SK-N-SH treated with all-trans-retinoic acid at 6 μM for 48 hours (cell line): ENCODE results near the gene ABCD3.
A peak's percentile ranks its signal among the peaks of the same experiment; 100 is the strongest.

Experiments used
- ARNTL ChIP-seq: fragments of 450-650 bp; formaldehyde crosslinking; IDR thresholded peaks from 2 replicates; pipeline ENCODE4 v1.5.0; 2020; ENCODE audit warnings: low read depth, mild to moderate bottlenecking, moderate library complexity, borderline replicate concordance
- BACH2 ChIP-seq: fragments of 250-450 bp; sonication (Bioruptor Pico); IDR thresholded peaks from 2 replicates; pipeline ENCODE4 v1.9.0; 2021; ENCODE audit warnings: mild to moderate bottlenecking, borderline replicate concordance
- ESRRG ChIP-seq: fragments of 250-450 bp; sonication (Bioruptor Pico); IDR thresholded peaks from 2 replicates; pipeline ENCODE4 v1.6.1; 2021; ENCODE audit warnings: mild to moderate bottlenecking
- OSR1 ChIP-seq: fragments of 250-450 bp; sonication (Bioruptor Pico); IDR thresholded peaks from 2 replicates; pipeline ENCODE4 v1.8.0; 2022; ENCODE audit warnings: moderate library complexity, mild to moderate bottlenecking, inconsistent platforms
- SNAI2 ChIP-seq: fragments of 250-450 bp; sonication (Bioruptor Pico); IDR thresholded peaks from 2 replicates; pipeline ENCODE4 v1.5.0; 2020; ENCODE audit warnings: mild to moderate bottlenecking, moderate library complexity
- TCF4 ChIP-seq: fragments of 250-450 bp; sonication (Bioruptor Pico); IDR thresholded peaks from 2 replicates; pipeline ENCODE4 v1.8.0; 2021; ENCODE audit warnings: mild to moderate bottlenecking, moderate library complexity, borderline replicate concordance
- TOX ChIP-seq: fragments of 250-450 bp; sonication (Bioruptor Pico); IDR thresholded peaks from 2 replicates; pipeline ENCODE4 v1.8.0; 2021; ENCODE audit warnings: mild to moderate bottlenecking, moderate library complexity, borderline replicate concordance
- ZFP30 ChIP-seq: fragments of 450-650 bp; formaldehyde crosslinking; IDR thresholded peaks from 2 replicates; pipeline ENCODE4 v1.5.0; 2022; ENCODE audit warnings: mild to moderate bottlenecking, moderate library complexity
- ZNF8 ChIP-seq: fragments of 450-650 bp; formaldehyde crosslinking; IDR thresholded peaks from 2 replicates; pipeline ENCODE4 v1.5.0; 2020; ENCODE audit warnings: mild to moderate bottlenecking, moderate library complexity
- TF ChIP-seq, protein P1 (sequence below): fragments of 250-450 bp; sonication (Bioruptor Pico); IDR thresholded peaks from 2 replicates; pipeline ENCODE4 v1.8.0; 2020; ENCODE audit warnings: mild to moderate bottlenecking, moderate library complexity, borderline replicate concordance
- TF ChIP-seq, protein P2 (sequence below): fragments of 250-450 bp; sonication (Bioruptor Pico); IDR thresholded peaks from 2 replicates; pipeline ENCODE4 v1.5.1; 2020; ENCODE audit warnings: low read depth, mild to moderate bottlenecking, moderate library complexity
- TF ChIP-seq, protein P3 (sequence below): fragments of 250-450 bp; sonication (Bioruptor Pico); IDR thresholded peaks from 2 replicates; pipeline ENCODE4 v1.5.1; 2021; ENCODE audit warnings: mild to moderate bottlenecking, moderate library complexity

DNA sequence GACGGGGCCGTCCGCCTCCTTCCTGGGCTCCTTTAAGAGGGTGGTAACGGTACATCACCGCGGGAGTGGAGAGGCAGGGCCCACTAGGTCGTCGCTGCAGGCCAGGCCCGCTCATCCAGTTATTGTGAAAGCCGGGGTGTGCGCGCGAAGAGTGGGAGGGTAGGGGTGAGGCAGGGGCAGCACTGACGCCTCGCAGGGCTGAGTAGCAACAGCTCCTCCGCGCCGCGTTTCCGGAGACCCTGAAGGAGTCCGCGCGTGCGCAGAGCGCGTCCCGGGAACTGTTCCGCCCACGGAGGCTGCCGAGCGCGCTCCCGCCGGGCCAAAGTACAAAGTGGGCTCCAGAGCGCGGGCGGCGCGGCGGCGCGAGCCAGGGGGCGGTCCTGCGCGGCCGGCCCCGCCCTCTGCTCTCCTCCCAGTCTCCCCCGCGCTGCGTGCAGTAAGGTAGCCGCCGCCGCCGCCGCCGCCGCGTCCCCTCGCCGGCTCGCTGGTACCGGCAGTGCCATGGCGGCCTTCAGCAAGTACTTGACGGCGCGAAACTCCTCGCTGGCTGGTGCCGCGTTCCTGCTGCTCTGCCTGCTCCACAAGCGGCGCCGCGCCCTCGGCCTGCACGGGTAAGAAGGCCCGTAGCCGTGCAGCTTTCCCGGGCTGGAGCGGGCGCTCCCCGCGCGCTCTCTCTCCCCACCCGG is at the start of gene ABCD3:
- peak; percentile 85 for TF ChIP-seq ZNF8 (CRISPR knock-in tag)
- no peak for TF ChIP-seq OSR1
- TF ChIP-seq ZFP30 (CRISPR knock-in tag), result no peak
- TF ChIP-seq BACH2 (CRISPR knock-in tag), result no peak
- no peak for TF ChIP-seq ARNTL (CRISPR knock-in tag)
- TF ChIP-seq, protein P1, sequence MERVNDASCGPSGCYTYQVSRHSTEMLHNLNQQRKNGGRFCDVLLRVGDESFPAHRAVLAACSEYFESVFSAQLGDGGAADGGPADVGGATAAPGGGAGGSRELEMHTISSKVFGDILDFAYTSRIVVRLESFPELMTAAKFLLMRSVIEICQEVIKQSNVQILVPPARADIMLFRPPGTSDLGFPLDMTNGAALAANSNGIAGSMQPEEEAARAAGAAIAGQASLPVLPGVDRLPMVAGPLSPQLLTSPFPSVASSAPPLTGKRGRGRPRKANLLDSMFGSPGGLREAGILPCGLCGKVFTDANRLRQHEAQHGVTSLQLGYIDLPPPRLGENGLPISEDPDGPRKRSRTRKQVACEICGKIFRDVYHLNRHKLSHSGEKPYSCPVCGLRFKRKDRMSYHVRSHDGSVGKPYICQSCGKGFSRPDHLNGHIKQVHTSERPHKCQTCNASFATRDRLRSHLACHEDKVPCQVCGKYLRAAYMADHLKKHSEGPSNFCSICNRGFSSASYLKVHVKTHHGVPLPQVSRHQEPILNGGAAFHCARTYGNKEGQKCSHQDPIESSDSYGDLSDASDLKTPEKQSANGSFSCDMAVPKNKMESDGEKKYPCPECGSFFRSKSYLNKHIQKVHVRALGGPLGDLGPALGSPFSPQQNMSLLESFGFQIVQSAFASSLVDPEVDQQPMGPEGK (CRISPR knock-in tag), result no peak
- TF ChIP-seq ESRRG, result no peak
- TF ChIP-seq TCF4 (CRISPR knock-in tag), result no peak
- TF ChIP-seq, protein P2, sequence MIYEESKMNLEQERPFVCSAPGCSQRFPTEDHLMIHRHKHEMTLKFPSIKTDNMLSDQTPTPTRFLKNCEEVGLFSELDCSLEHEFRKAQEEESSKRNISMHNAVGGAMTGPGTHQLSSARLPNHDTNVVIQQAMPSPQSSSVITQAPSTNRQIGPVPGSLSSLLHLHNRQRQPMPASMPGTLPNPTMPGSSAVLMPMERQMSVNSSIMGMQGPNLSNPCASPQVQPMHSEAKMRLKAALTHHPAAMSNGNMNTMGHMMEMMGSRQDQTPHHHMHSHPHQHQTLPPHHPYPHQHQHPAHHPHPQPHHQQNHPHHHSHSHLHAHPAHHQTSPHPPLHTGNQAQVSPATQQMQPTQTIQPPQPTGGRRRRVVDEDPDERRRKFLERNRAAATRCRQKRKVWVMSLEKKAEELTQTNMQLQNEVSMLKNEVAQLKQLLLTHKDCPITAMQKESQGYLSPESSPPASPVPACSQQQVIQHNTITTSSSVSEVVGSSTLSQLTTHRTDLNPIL (CRISPR knock-in tag), result no peak
- TF ChIP-seq, protein P3, sequence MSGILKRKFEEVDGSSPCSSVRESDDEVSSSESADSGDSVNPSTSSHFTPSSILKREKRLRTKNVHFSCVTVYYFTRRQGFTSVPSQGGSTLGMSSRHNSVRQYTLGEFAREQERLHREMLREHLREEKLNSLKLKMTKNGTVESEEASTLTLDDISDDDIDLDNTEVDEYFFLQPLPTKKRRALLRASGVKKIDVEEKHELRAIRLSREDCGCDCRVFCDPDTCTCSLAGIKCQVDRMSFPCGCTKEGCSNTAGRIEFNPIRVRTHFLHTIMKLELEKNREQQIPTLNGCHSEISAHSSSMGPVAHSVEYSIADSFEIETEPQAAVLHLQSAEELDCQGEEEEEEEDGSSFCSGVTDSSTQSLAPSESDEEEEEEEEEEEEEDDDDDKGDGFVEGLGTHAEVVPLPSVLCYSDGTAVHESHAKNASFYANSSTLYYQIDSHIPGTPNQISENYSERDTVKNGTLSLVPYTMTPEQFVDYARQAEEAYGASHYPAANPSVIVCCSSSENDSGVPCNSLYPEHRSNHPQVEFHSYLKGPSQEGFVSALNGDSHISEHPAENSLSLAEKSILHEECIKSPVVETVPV (CRISPR knock-in tag), result no peak
- no peak for TF ChIP-seq SNAI2 (CRISPR knock-in tag)
- TF ChIP-seq TOX (CRISPR knock-in tag), result no peak
